Measurements from ENCODE around the gene PDE4D. TPM values are rescaled to one million over a fixed set of nuclear protein-coding genes. Genes with fewer than 3 reads are reported as not detected.

PDE4D gene
- total RNA-seq, 1 donor from 2014 or later, result 13.2 TPM

- no peaks in the 10 kb centered on the region for H3K4me1 Mint-ChIP-seq (ENCODE audit: low read depth, unreplicated experiment)
- peaks cover 3% of the 10 kb centered on the region for H3K9me3 Mint-ChIP-seq (ENCODE audit: unreplicated experiment)
- no peak overlapping the region for H3K4me3 Mint-ChIP-seq (ENCODE audit: unreplicated experiment)
- DNase-seq, result no peak
- no peak for TF ChIP-seq CTCF (IDR thresholded peaks at IDR 0.05; ENCODE audit: partially characterized antibody, unreplicated experiment)
- no peaks in the 10 kb centered on the region for H3K27me3 Mint-ChIP-seq (ENCODE audit: unreplicated experiment)
- no peaks in the 10 kb centered on the region for H3K36me3 Mint-ChIP-seq (ENCODE audit: unreplicated experiment)
- H3K27ac Mint-ChIP-seq (ENCODE audit: unreplicated experiment), result no peak overlapping the region
These were observed 777.2 kb downstream of the PDE4D start for GRCh38 chr5:59116231-59116865.

- TF ChIP-seq CTCF (IDR thresholded peaks at IDR 0.05; ENCODE audit: partially characterized antibody, unreplicated experiment), result no peak
- H3K4me1 Mint-ChIP-seq (ENCODE audit: low read depth, unreplicated experiment), result no peaks in the 10 kb centered on the region
These were observed 778.2 kb downstream of the PDE4D start for GRCh38 chr5:59115345-59115744.

GRCh38 chr5:59109383-59109782 is 784.1 kb downstream of the PDE4D start:
- H3K27ac Mint-ChIP-seq (ENCODE audit: unreplicated experiment), result no peak overlapping the region
- no peak for TF ChIP-seq CTCF (IDR thresholded peaks at IDR 0.05; ENCODE audit: partially characterized antibody, unreplicated experiment)
- peaks cover 3% of the 10 kb centered on the region for H3K9me3 Mint-ChIP-seq (ENCODE audit: unreplicated experiment)
- no peak for DNase-seq
- no peak overlapping the region for H3K4me3 Mint-ChIP-seq (ENCODE audit: unreplicated experiment)
- H3K27me3 Mint-ChIP-seq (ENCODE audit: unreplicated experiment), result no peaks in the 10 kb centered on the region
- no peaks in the 10 kb centered on the region for H3K4me1 Mint-ChIP-seq (ENCODE audit: low read depth, unreplicated experiment)
- no peaks in the 10 kb centered on the region for H3K36me3 Mint-ChIP-seq (ENCODE audit: unreplicated experiment)

More at GRCh38 chr5:59115345-59115744, 778.2 kb downstream of the PDE4D start:
- Mint-ChIP-seq H3K36me3 (ENCODE audit: unreplicated experiment) (no peaks in the 10 kb centered on the region), H3K9me3 (ENCODE audit: unreplicated experiment) (peaks cover 3% of the 10 kb centered on the region), H3K27me3 (ENCODE audit: unreplicated experiment) (no peaks in the 10 kb centered on the region), H3K4me3 (ENCODE audit: unreplicated experiment) (no peak overlapping the region), H3K27ac (ENCODE audit: unreplicated experiment) (no peak overlapping the region)
- no peak for DNase-seq

GRCh38 chr5:59107692-59108091 is 785.8 kb downstream of the PDE4D start:
- Mint-ChIP-seq H3K4me3 (ENCODE audit: unreplicated experiment) (no peak overlapping the region), H3K4me1 (ENCODE audit: low read depth, unreplicated experiment) (no peaks in the 10 kb centered on the region), H3K9me3 (ENCODE audit: unreplicated experiment) (peaks cover 1% of the 10 kb centered on the region), H3K27me3 (ENCODE audit: unreplicated experiment) (no peaks in the 10 kb centered on the region), H3K36me3 (ENCODE audit: unreplicated experiment) (no peaks in the 10 kb centered on the region), H3K27ac (ENCODE audit: unreplicated experiment) (no peak overlapping the region)
- no peak for TF ChIP-seq CTCF (IDR thresholded peaks at IDR 0.05; ENCODE audit: partially characterized antibody, unreplicated experiment)
- no peak for DNase-seq

- peaks cover 1% of the 10 kb centered on the region for H3K9me3 Mint-ChIP-seq (ENCODE audit: unreplicated experiment)
- TF ChIP-seq CTCF (IDR thresholded peaks at IDR 0.05; ENCODE audit: partially characterized antibody, unreplicated experiment), result no peak
- no peaks in the 10 kb centered on the region for H3K4me1 Mint-ChIP-seq (ENCODE audit: low read depth, unreplicated experiment)
- no peak overlapping the region for H3K27ac Mint-ChIP-seq (ENCODE audit: unreplicated experiment)
- no peak for DNase-seq
- H3K27me3 Mint-ChIP-seq (ENCODE audit: unreplicated experiment), result no peaks in the 10 kb centered on the region
- no peak overlapping the region for H3K4me3 Mint-ChIP-seq (ENCODE audit: unreplicated experiment)
- no peaks in the 10 kb centered on the region for H3K36me3 Mint-ChIP-seq (ENCODE audit: unreplicated experiment)
These were observed 789.0 kb downstream of the PDE4D start for GRCh38 chr5:59104400-59105127.
